KMS-11 (cell line): ENCODE measurements around the gene COL16A1.

Source experiments
- H2AFZ ChIP-seq: fragments of 200-600 bp; sonication (generic); 2 replicates; pipeline ENCODE4 v1.6.1; 2016; ENCODE audit warnings: antibody characterized with exemption, mixed run types, low read depth
- H3K27ac ChIP-seq: fragments of 200-600 bp; sonication (generic); 2 replicates; pipeline ENCODE4 v1.6.1; 2016; ENCODE audit warnings: mild to moderate bottlenecking, mixed run types
- H3K27me3 ChIP-seq: fragments of 200-600 bp; sonication (generic); 2 replicates; pipeline ENCODE4 v1.6.1; 2017; ENCODE audit warnings: mild to moderate bottlenecking, low read depth, mixed run types, moderate library complexity; ENCODE audit not compliant: insufficient read depth
- H3K36me3 ChIP-seq: fragments of 200-600 bp; sonication (generic); 2 replicates; pipeline ENCODE4 v1.6.1; 2017; ENCODE audit warnings: mild to moderate bottlenecking, mixed run types; ENCODE audit not compliant: insufficient read depth
- H3K4me1 ChIP-seq: fragments of 200-600 bp; sonication (generic); 2 replicates; pipeline ENCODE4 v1.6.1; 2016; ENCODE audit warnings: mild to moderate bottlenecking, low read depth, mixed run types; ENCODE audit not compliant: poor library complexity, severe bottlenecking
- H3K4me2 ChIP-seq: fragments of 200-600 bp; sonication (generic); 2 replicates; pipeline ENCODE4 v1.7.0; 2016; ENCODE audit warnings: mild to moderate bottlenecking, mixed run types
- H3K4me3 ChIP-seq: fragments of 200-600 bp; sonication (generic); IDR thresholded peaks from 2 replicates; pipeline ENCODE4 v1.6.1; 2017; ENCODE audit warnings: low read depth, low read length, mixed read lengths; ENCODE audit not compliant: insufficient read depth
- H3K79me2 ChIP-seq: fragments of 200-600 bp; sonication (generic); 2 replicates; pipeline ENCODE4 v1.6.1; 2016; ENCODE audit warnings: low read depth, mixed run types; ENCODE audit not compliant: insufficient read depth
- H3K9ac ChIP-seq: fragments of 200-600 bp; sonication (generic); 2 replicates; pipeline ENCODE4 v1.6.1; 2016; ENCODE audit warnings: mild to moderate bottlenecking, mixed run types
- H4K20me1 ChIP-seq: fragments of 200-600 bp; sonication (generic); 2 replicates; pipeline ENCODE4 v1.6.1; 2016; ENCODE audit warnings: mild to moderate bottlenecking, mixed run types; ENCODE audit not compliant: insufficient read depth
- CTCF ChIP-seq: fragments of 200-600 bp; sonication (generic); conservative IDR thresholded peaks from 2 replicates; pipeline ENCODE4 v1.6.1; 2017; ENCODE audit warnings: low read depth, mild to moderate bottlenecking, antibody characterized with exemption, low read length, moderate library complexity, mixed read lengths

The COL16A1 gene

GRCh38 chr1:31627301-31627929, 76.4 kb downstream of the COL16A1 start:
- Histone ChIP-seq H3K4me3 (no peak overlapping the region), H2AFZ (no peak overlapping the region), H3K36me3 (no peaks in the 10 kb centered on the region), H3K4me1 (no peaks in the 10 kb centered on the region), H3K27ac (no peak overlapping the region), H3K9ac (no peak overlapping the region), H3K4me2 (no peak overlapping the region), H4K20me1 (no peaks in the 10 kb centered on the region), H3K27me3 (no peaks in the 10 kb centered on the region), H3K79me2 (no peaks in the 10 kb centered on the region)
- TF ChIP-seq CTCF: no peak

DNA sequence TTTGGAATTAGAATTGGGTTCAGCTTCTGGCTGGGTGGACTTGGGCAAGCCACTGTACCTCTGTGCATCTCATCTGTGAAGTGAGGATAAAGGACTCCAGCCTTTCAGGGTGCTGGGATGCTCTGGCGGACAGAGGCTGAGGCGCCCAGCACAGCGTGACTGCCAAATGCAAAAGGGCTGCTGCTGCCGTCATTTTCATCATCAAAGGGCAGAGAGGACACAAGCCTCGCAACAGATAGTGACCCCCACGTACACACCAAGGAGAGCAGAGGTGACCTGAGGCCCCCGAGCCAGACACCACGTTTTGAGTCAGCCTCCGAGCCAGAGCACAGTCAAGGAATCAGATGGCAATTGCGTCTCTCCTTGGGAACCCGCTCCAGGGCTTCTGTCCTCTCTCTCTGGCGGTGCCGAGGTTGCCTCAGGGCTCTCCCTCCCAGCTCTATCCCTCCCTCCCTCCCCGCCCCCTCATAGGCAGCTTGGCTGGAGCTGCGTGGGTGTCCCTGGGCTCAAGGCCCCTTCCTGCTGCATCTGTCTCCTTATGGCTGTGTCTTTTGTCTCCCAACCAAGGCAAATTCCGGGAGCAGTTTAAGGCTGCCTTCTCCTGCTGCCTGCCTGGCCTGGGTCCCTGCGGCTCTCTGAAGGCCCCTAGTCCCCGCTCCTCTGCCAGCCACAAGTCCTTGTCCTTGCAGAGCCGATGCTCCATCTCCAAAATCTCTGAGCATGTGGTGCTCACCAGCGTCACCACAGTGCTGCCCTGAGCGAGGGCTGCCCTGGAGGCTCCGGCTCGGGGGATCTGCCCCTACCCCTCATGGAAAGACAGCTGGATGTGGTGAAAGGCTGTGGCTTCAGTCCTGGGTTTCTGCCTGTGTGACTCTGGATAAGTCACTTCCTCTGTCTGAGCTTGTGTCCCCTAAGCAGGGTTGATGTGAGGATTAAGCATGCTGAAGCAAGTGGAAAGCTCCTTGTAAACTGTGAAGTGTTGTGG, 77.3 kb downstream of the COL16A1 start:
- Histone ChIP-seq H4K20me1 (no peaks in the 10 kb centered on the region), H2AFZ (no peak overlapping the region), H3K36me3 (no peaks in the 10 kb centered on the region), H3K4me2 (no peak overlapping the region), H3K79me2 (no peaks in the 10 kb centered on the region), H3K9ac (no peak overlapping the region), H3K4me1 (no peaks in the 10 kb centered on the region), H3K27me3 (no peaks in the 10 kb centered on the region), H3K4me3 (no peak overlapping the region), H3K27ac (no peak overlapping the region)
- no peak for TF ChIP-seq CTCF

DNA sequence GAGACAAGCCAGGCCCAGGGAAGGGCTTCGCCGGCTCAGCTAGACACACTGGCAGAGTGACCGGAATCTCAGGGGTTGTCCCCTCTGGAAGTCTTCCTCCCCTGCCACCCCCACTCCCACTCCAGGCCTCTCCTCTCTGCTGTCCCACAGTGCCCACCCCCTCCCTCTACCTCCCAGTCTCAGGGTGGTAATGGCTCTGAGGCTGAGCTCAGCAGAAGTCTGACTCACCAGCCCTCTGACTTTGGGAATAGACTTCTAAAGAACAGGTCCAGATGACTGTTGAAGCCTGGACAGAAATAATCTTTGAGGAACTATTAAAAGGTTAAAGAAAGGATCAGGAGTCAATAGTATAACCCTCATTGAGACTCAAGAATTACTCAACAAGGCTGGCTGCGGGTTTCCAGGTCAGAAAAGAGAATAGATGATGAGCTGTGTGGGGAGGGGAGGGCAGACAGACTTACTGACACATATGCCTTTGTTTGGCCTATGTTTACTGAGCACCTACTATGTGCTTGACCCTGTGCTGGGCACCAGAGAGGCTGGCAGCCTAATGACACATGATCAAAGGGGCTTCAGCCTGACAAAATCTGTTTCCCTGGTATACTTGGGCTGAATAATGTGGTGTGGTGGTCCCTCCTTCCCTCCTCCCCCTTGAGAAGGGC, 78.1 kb downstream of the COL16A1 start:
- H3K27ac ChIP-seq: no peak overlapping the region

More for the DNA sequence above, 78.1 kb downstream of the COL16A1 start:
- no peak overlapping the region for H3K9ac ChIP-seq
- no peak overlapping the region for H3K4me3 ChIP-seq
- no peaks in the 10 kb centered on the region for H3K27me3 ChIP-seq
- no peak for TF ChIP-seq CTCF
- no peaks in the 10 kb centered on the region for H3K4me1 ChIP-seq
- H3K36me3 ChIP-seq: no peaks in the 10 kb centered on the region
- H4K20me1 ChIP-seq: no peaks in the 10 kb centered on the region
- no peak overlapping the region for H3K4me2 ChIP-seq
- H2AFZ ChIP-seq: no peak overlapping the region
- no peaks in the 10 kb centered on the region for H3K79me2 ChIP-seq
